K562 (cell line): ENCODE measurements around the gene TRMT44. TPM values are rescaled to one million over a fixed set of nuclear protein-coding genes. Genes with fewer than 3 reads are reported as not detected.

Experiments
- ATAC-seq: fragments of 200-7000 bp; cut with Tn5 transposase; 3 replicates; pipeline ENCODE4 v1.9.1; 2020; ENCODE audit warnings: moderate library complexity
- BruUV-seq: library from RNA; stranded (reverse); fragments of 400-500 nt; replicated peaks from 2 replicates; lab custom pipeline; 2021; lab: Mats Ljungman, UMichigan
- CTCF ChIA-PET: fragments of 300-600 bp; formaldehyde crosslinking; extraction: SDS; loops from one replicate; lab custom pipeline; 2021; ENCODE audit warnings: low intra/inter-chr PET ratio; lab: Yijun Ruan, JAX
- POLR2A ChIA-PET: fragments of 300-600, 350-650 bp; sonication (Branson Sonifier 250); formaldehyde crosslinking; extraction: SDS; loops from one replicate; lab custom pipeline; 2021; ENCODE audit warnings: antibody characterized with exemption, inconsistent platforms; lab: Yijun Ruan, JAX
- DNase-seq, 4 experiments: peaks; one replicate each; pipeline versions ENCODE4 v3.0.0 to v3.0.0-alpha.2; 2011 to 2018; ENCODE audit warnings: low spot score in 3 of 4, mixed read lengths in 3 of 4; ENCODE audit errors: extremely low read depth in 1 of 4
- FAIRE-seq: peaks from 2 replicates; lab custom pipeline; 2011; peaks lifted over from hg19 to GRCh38; lab: Jason Lieb, UNC
- H2AFZ ChIP-seq: 2 replicates; pipeline ENCODE4 v1.6.0; 2011; ENCODE audit warnings: low read depth, low read length, control low read depth, inconsistent platforms
- H3K27ac ChIP-seq: fragments of 200-600 bp; 3 replicates; pipeline ENCODE4 v1.8.0; 2011; ENCODE audit warnings: low read depth, mild to moderate bottlenecking, control low read depth, inconsistent platforms, low read length, moderate library complexity, mixed read lengths; ENCODE audit errors: extremely low read depth
- H3K27me3 ChIP-seq, 2 experiments: fragments of 300-600 bp in 1 of 2; 2 replicates in 1 of 2; 3 replicates in 1 of 2; pipeline versions ENCODE4 v1.6.0 to v1.8.0; 2011; ENCODE audit warnings: inconsistent platforms in 2 of 2, low read length in 2 of 2, mild to moderate bottlenecking in 1 of 2, mixed read lengths in 1 of 2, moderate library complexity in 1 of 2; ENCODE audit not compliant: control insufficient read depth in 2 of 2, insufficient read depth in 2 of 2
- H3K36me3 ChIP-seq: fragments of 300-600 bp; 3 replicates; pipeline ENCODE4 v1.8.0; 2011; ENCODE audit warnings: mild to moderate bottlenecking, low read length, inconsistent platforms; ENCODE audit not compliant: control insufficient read depth, insufficient read depth
- H3K4me1 ChIP-seq, 2 experiments: fragments of 200-600 bp in 1 of 2; replicated peaks in 1 of 2; 2 replicates in 1 of 2; 3 replicates in 1 of 2; pipeline versions ENCODE4 v1.5.1 to v1.8.0; 2011; ENCODE audit warnings: inconsistent platforms in 2 of 2, low read length in 2 of 2, mild to moderate bottlenecking in 1 of 2, mixed read lengths in 1 of 2, moderate library complexity in 1 of 2; ENCODE audit not compliant: control insufficient read depth in 2 of 2, insufficient read depth in 2 of 2
- H3K4me2 ChIP-seq: 2 replicates; pipeline ENCODE4 v1.6.1; 2011; ENCODE audit warnings: low read length, control low read depth, inconsistent platforms, mixed read lengths; ENCODE audit not compliant: insufficient read depth
- H3K4me3 ChIP-seq: fragments of 200-600 bp; sonication (generic), shearing (Covaris generic); 2 replicates; pipeline ENCODE4 v1.5.1; 2016; ENCODE audit warnings: control low read depth, inconsistent platforms
- H3K79me2 ChIP-seq: fragments of 200-600 bp; 3 replicates; pipeline ENCODE4 v1.8.0; 2011; ENCODE audit warnings: low read length, inconsistent platforms; ENCODE audit not compliant: control insufficient read depth, insufficient read depth
- H3K9ac ChIP-seq, 2 experiments: 2 replicates each; pipeline versions ENCODE4 v1.6.0 to v1.6.1; 2011; ENCODE audit warnings: low read depth in 2 of 2, low read length in 2 of 2, control low read depth in 1 of 2, inconsistent platforms in 1 of 2, mild to moderate bottlenecking in 1 of 2, mixed read lengths in 1 of 2; ENCODE audit not compliant: insufficient read depth in 1 of 2
- H3K9me1 ChIP-seq: one replicate; pipeline ENCODE4 v1.6.0; 2011; ENCODE audit warnings: inconsistent platforms, mild to moderate bottlenecking, low read length, moderate library complexity; ENCODE audit not compliant: control insufficient read depth, insufficient read depth
- H3K9me3 ChIP-seq: replicated peaks from 2 replicates; pipeline ENCODE4 v1.5.1; 2011; ENCODE audit warnings: low read depth, low read length, inconsistent platforms; ENCODE audit not compliant: control insufficient read depth, insufficient read depth
- H4K20me1 ChIP-seq: replicated peaks from 2 replicates; pipeline ENCODE4 v1.6.1; 2011; ENCODE audit warnings: low read length, inconsistent platforms, mixed read lengths; ENCODE audit not compliant: control insufficient read depth, insufficient read depth
- ATF2 ChIP-seq: sonication (generic); formaldehyde crosslinking; IDR thresholded peaks from 2 replicates; pipeline ENCODE4 v1.8.1; 2022; ENCODE audit warnings: missing genetic modification reagents
- BHLHE40 ChIP-seq: IDR thresholded peaks from 2 replicates; pipeline ENCODE4 v1.6.1; 2011; ENCODE audit warnings: low read length, improper control_type of control experiment
- CBX8 ChIP-seq: fragments of 200-600 bp; sonication (generic); IDR thresholded peaks from 2 replicates; pipeline ENCODE4 v1.6.1; 2012; ENCODE audit warnings: borderline replicate concordance, mixed run types, low read depth, mild to moderate bottlenecking, moderate library complexity, mixed read lengths, low read length, control low read depth, inconsistent platforms; ENCODE audit not compliant: poor library complexity, severe bottlenecking; ENCODE audit errors: extremely low read depth
- HLTF ChIP-seq: fragments of 450-650 bp; IDR thresholded peaks from 2 replicates; pipeline ENCODE4 v1.6.1; 2016
- MAZ ChIP-seq, 2 experiments: fragments of 450-650 bp in 1 of 2; sonication (generic) in 1 of 2; formaldehyde crosslinking; IDR thresholded peaks in 1 of 2; conservative IDR thresholded peaks in 1 of 2; 2 replicates each; pipeline versions ENCODE4 v1.4.0 to v1.5.0; 2020; ENCODE audit warnings: mild to moderate bottlenecking in 1 of 2, missing genetic modification reagents in 1 of 2
- MTA2 ChIP-seq: fragments of 450-650 bp; IDR thresholded peaks from 2 replicates; pipeline ENCODE4 v1.6.1; 2016; ENCODE audit warnings: low read depth
- NCOA2 ChIP-seq, 2 experiments: fragments of 450-650 bp; IDR thresholded peaks; 2 replicates each; pipeline ENCODE4 v1.6.1; 2018; ENCODE audit warnings: mild to moderate bottlenecking in 2 of 2, moderate library complexity in 1 of 2; ENCODE audit not compliant: partially characterized antibody in 2 of 2
- NFXL1 ChIP-seq: fragments of 450-650 bp; formaldehyde crosslinking; IDR thresholded peaks from 2 replicates; pipeline ENCODE4 v1.4.0; 2021; ENCODE audit warnings: mild to moderate bottlenecking
- SLC30A9 ChIP-seq: fragments of 250-450 bp; sonication (Bioruptor Pico); IDR thresholded peaks from 2 replicates; pipeline ENCODE4 v1.8.0; 2022; ENCODE audit warnings: mild to moderate bottlenecking, moderate library complexity
- ZBTB34 ChIP-seq: fragments of 250-450 bp; sonication (Bioruptor Pico); IDR thresholded peaks from 2 replicates; pipeline ENCODE4 v1.8.0; 2021; ENCODE audit warnings: mild to moderate bottlenecking, moderate library complexity
- ZC3H8 ChIP-seq: fragments of 450-650 bp; IDR thresholded peaks from 2 replicates; pipeline ENCODE4 v1.6.1; 2017
- ZFP36 ChIP-seq: fragments of 150-350 bp; IDR thresholded peaks from 2 replicates; pipeline ENCODE4 v1.6.1; 2018; ENCODE audit warnings: low read length, low read depth; ENCODE audit not compliant: partially characterized antibody
- ZNF282 ChIP-seq: sonication (generic); formaldehyde crosslinking; IDR thresholded peaks from 2 replicates; pipeline ENCODE4 v1.8.1; 2023; ENCODE audit warnings: missing genetic modification reagents
- ZNF780A ChIP-seq: fragments of 250-450 bp; sonication (Bioruptor Pico); IDR thresholded peaks from 2 replicates; pipeline ENCODE4 v1.5.0; 2021; ENCODE audit warnings: mild to moderate bottlenecking
- WGBS: fragments of 100-300 bp; shearing (Covaris generic); methylation state at CpG from one replicate; pipeline ENCODE4 v1.1.6; 2016; ENCODE audit warnings: low coverage, mixed read lengths; ENCODE audit not compliant: insufficient coverage; ENCODE audit errors: missing lambda C conversion rate; 5-methylcytosine and 5-hydroxymethylcytosine counted together
- in situ Hi-C: fragments of 300-500 bp; cut with MboI; formaldehyde crosslinking; loops from 4 replicates; pipeline ENCODE4 v1.15.0; 2018; ENCODE audit warnings: inconsistent platforms, mixed read lengths
- intact Hi-C: fragments of 100-400 bp; cut with micrococcal nuclease; formaldehyde crosslinking; loops from 2 replicates; pipeline ENCODE4 v1.14.2; 2022
- polyA plus RNA-seq, 8 experiments: library from polyadenylated mRNA; depleted of rRNA in 4 of 8; stranded (reverse) in 5 of 8; unstranded in 3 of 8; fragments of >200 nt; fragmentation: Nextera tagmentation in 2 of 8; fragmentation: Illumina TruSeq in 1 of 8; extraction: Ambion mirVana in 2 of 8; extraction: Trizol in 1 of 8; gene quantifications; 2 replicates each; pipeline versions ENCODE4 v1.2.1 to v1.2.3, GENCODE V29; 2011 to 2014; ENCODE audit warnings: inconsistent platforms in 1 of 8, missing spikeins in 1 of 8
- total RNA-seq, 7 experiments: library from RNA; depleted of rRNA in 6 of 7; stranded (reverse); fragments of >200 nt in 6 of 7; fragmentation: Illumina TruSeq in 2 of 7; extraction: Trizol in 2 of 7; gene quantifications; 2 replicates each; pipeline versions ENCODE4 v1.2.1 to v1.2.3, GENCODE V29; 2011 to 2021; ENCODE audit warnings: low replicate concordance in 1 of 7
- TF ChIP-seq, protein P1 (sequence below): fragments of 250-450 bp; sonication (Bioruptor Pico); IDR thresholded peaks from 2 replicates; pipeline ENCODE4 v1.4.0; 2020; ENCODE audit warnings: borderline replicate concordance

TRMT44 gene
- total and polyA plus RNA-seq, 9 of the 15 experiments (the other 6 are each of a cell fraction or from before 2014, with no cell fraction given), result 1.2 to 18.6 (median 10.0) TPM

GRCh38 chr4:8404791-8405515, 35.6 kb upstream of the TRMT44 start:
- CTCF ChIA-PET, result interaction anchor here (4.9 kb wide), 1 partner anchor 163 kb away, joined by 69 read pairs; no protein-coding TSS in a partner anchor
- BruUV-seq, result no TSS peak
- Histone ChIP-seq H4K20me1 (no peaks in the 10 kb centered on the region; the same call in 1 of the 2 replicates), H3K4me2 (no peak overlapping the region), H3K27me3 (no peaks in the 10 kb centered on the region), H3K4me3 (no peak overlapping the region), H3K9me3 (no peaks in the 10 kb centered on the region), H3K79me2 (no peaks in the 10 kb centered on the region), H3K9ac (no peak overlapping the region), H3K4me1 (peaks cover 11 to 23% of the 10 kb centered on the region in 2 experiments; a peak in 4 of 5 replicates), H3K27ac (no peak overlapping the region), H2AFZ (no peak overlapping the region), H3K36me3 (no peaks in the 10 kb centered on the region), H3K9me1 (peaks cover 5% of the 10 kb centered on the region)
- FAIRE-seq (no peak), ATAC-seq (no peak), DNase-seq (no peak)
- POLR2A ChIA-PET, result no interaction called here
- WGBS, result 57% methylated on average over 14 of the region's 14 CpGs
- in situ Hi-C loops, result loop anchor here (5.0 to 10.0 kb wide), 2 partner anchors 163 to 240 kb away; no protein-coding TSS in a partner anchor
- no peak for TF ChIP-seq ZC3H8
- TF ChIP-seq MAZ (CRISPR knock-in tag; conservative IDR thresholded peaks at IDR 0.05 in 1 of 2, IDR thresholded peaks at IDR 0.05 in 1 of 2), result no peak
- no peak for TF ChIP-seq HLTF
- no peak for TF ChIP-seq ZNF780A (CRISPR knock-in tag)
- TF ChIP-seq SLC30A9 (CRISPR knock-in tag), result no peak
- no peak for TF ChIP-seq CBX8
- TF ChIP-seq ATF2 (CRISPR knock-in tag), result no peak
- TF ChIP-seq NCOA2 (IDR thresholded peaks at IDR 0.05; ENCODE audit: partially characterized antibody in 2 of 2), result no peak
- no peak for TF ChIP-seq ZFP36
- TF ChIP-seq BHLHE40, result no peak
- TF ChIP-seq, protein P1, sequence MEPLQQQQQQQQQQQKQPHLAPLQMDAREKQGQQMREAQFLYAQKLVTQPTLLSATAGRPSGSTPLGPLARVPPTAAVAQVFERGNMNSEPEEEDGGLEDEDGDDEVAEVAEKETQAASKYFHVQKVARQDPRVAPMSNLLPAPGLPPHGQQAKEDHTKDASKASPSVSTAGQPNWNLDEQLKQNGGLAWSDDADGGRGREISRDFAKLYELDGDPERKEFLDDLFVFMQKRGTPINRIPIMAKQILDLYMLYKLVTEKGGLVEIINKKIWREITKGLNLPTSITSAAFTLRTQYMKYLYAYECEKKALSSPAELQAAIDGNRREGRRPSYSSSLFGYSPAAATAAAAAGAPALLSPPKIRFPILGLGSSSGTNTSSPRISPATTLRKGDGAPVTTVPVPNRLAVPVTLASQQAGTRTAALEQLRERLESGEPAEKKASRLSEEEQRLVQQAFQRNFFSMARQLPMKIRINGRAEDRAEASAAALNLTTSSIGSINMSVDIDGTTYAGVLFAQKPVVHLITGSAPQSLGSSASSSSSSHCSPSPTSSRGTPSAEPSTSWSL (CRISPR knock-in tag), result no peak
- no peak for TF ChIP-seq MTA2
- TF ChIP-seq ZBTB34 (CRISPR knock-in tag), result no peak
- TF ChIP-seq NFXL1 (CRISPR knock-in tag), result no peak
- TF ChIP-seq ZNF282 (CRISPR knock-in tag), result no peak
- intact Hi-C loops, result loop anchor here (5.0 to 10.0 kb wide), 2 partner anchors 83 to 230 kb away; no protein-coding TSS in a partner anchor
